Mammary epithelial cell (primary cell): ENCODE results near the gene MTAP.

Experiments
- EZH2 ChIP-seq: IDR thresholded peaks from 2 replicates; pipeline ENCODE4 v1.6.1; 2012; ENCODE audit warnings: low read length, inconsistent platforms, borderline replicate concordance
- TF ChIP-seq, protein P1 (sequence below), 2 donors: IDR thresholded peaks in 1 of 2; conservative IDR thresholded peaks in 1 of 2; 2 replicates each; pipeline ENCODE4 v1.5.1; 2011 to 2012; ENCODE audit warnings: inconsistent platforms in 2 of 2, low read length in 2 of 2, mild to moderate bottlenecking in 2 of 2, control low read depth in 1 of 2, low read depth in 1 of 2; ENCODE audit not compliant: insufficient read depth in 1 of 2; ENCODE audit errors: extremely low read depth in 1 of 2

GRCh38 chr9:21836437-21837161 lies 34.2 kb downstream of the MTAP start:
- TF ChIP-seq, protein P1, sequence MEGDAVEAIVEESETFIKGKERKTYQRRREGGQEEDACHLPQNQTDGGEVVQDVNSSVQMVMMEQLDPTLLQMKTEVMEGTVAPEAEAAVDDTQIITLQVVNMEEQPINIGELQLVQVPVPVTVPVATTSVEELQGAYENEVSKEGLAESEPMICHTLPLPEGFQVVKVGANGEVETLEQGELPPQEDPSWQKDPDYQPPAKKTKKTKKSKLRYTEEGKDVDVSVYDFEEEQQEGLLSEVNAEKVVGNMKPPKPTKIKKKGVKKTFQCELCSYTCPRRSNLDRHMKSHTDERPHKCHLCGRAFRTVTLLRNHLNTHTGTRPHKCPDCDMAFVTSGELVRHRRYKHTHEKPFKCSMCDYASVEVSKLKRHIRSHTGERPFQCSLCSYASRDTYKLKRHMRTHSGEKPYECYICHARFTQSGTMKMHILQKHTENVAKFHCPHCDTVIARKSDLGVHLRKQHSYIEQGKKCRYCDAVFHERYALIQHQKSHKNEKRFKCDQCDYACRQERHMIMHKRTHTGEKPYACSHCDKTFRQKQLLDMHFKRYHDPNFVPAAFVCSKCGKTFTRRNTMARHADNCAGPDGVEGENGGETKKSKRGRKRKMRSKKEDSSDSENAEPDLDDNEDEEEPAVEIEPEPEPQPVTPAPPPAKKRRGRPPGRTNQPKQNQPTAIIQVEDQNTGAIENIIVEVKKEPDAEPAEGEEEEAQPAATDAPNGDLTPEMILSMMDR (conservative IDR thresholded peaks at IDR 0.05 in 1 of 2, IDR thresholded peaks at IDR 0.05 in 1 of 2; ENCODE audit: extremely low read depth in 1 of 2, insufficient read depth in 1 of 2, low read depth in 1 of 2, low read length in 2 of 2) = no peak
- no peak for TF ChIP-seq EZH2
